ENCODE measurements around the gene METTL8. TPM values are rescaled to one million over a fixed set of nuclear protein-coding genes. Genes with fewer than 3 reads are reported as not detected.

The METTL8 gene
- total RNA-seq, 1 donor, result 23.9 TPM

- no peaks in the 10 kb centered on the region for H3K27me3 ChIP-seq (ENCODE audit: insufficient read depth, low read length)
- no peaks in the 10 kb centered on the region for H3K79me2 ChIP-seq (ENCODE audit: insufficient read depth, low read length)
- H3K27ac ChIP-seq (ENCODE audit: low read depth, low read length), result no peak overlapping the region
- TF ChIP-seq CTCF (IDR thresholded peaks at IDR 0.05; ENCODE audit: extremely low read depth, low read depth, low read length), result no peak
- H2AFZ ChIP-seq (ENCODE audit: low read length), result no peak overlapping the region
- no peaks in the 10 kb centered on the region for H4K20me1 ChIP-seq (ENCODE audit: insufficient read depth, low read length)
- DNase-seq (ENCODE audit: insufficient read length, low spot score, missing footprints), result no peak
- peaks cover 11% of the 10 kb centered on the region for H3K4me1 ChIP-seq (ENCODE audit: insufficient read depth, low read length)
- H3K9me3 ChIP-seq (ENCODE audit: low read depth, low read length), result no peaks in the 10 kb centered on the region
- no peaks in the 10 kb centered on the region for H3K36me3 ChIP-seq (ENCODE audit: insufficient read depth, low read length)
- H3K4me2 ChIP-seq (ENCODE audit: insufficient read depth, low read length), result no peak overlapping the region
- H3K4me3 ChIP-seq (ENCODE audit: insufficient read depth, low read length), result no peak overlapping the region
These were observed 165.7 kb downstream of the METTL8 start for GRCh38 chr2:171267855-171268629.

Other genes starting within 250 kb of the METTL8 start
- gene DCAF17, start 236 bp upstream of the METTL8 start, total RNA-seq, result 32.6 and 37.7 TPM in 2 replicates
- 338 and 514 TPM in 2 replicates for gene CYBRD1, start 88.5 kb upstream of the METTL8 start, total RNA-seq